Stimulated activated memory B cell treated with anti-CD40 and anti-IgM and Interleukin-4, amounts not matched to agents 10 μg/mL and 1 μg/mL and 100 μg/mL, for 72 hours (primary cell): ENCODE measurements around the gene MSRB1.
A peak's percentile ranks its signal among the peaks of the same experiment; 100 is the strongest.

Experiments used
- ATAC-seq: fragments of 150-1000 bp; cut with Tn5 transposase; 2 replicates; pipeline ENCODE4 v1.10.0; 2021
- H3K27ac Mint-ChIP-seq: one replicate; pipeline ENCODE4 v1.8.0; 2022; ENCODE audit warnings: mild to moderate bottlenecking, mixed read lengths
- H3K27me3 Mint-ChIP-seq: one replicate; pipeline ENCODE4 v1.8.0; 2022; ENCODE audit warnings: mixed read lengths
- H3K36me3 Mint-ChIP-seq: one replicate; pipeline ENCODE4 v1.8.0; 2022; ENCODE audit warnings: mixed read lengths
- H3K4me1 Mint-ChIP-seq: one replicate; pipeline ENCODE4 v1.8.0; 2022; ENCODE audit warnings: mixed read lengths
- H3K4me3 Mint-ChIP-seq: one replicate; pipeline ENCODE4 v1.8.0; 2022; ENCODE audit warnings: mild to moderate bottlenecking, moderate library complexity, mixed read lengths
- H3K9me3 Mint-ChIP-seq: one replicate; pipeline ENCODE4 v1.8.0; 2022; ENCODE audit warnings: mixed read lengths

MSRB1 gene

DNA sequence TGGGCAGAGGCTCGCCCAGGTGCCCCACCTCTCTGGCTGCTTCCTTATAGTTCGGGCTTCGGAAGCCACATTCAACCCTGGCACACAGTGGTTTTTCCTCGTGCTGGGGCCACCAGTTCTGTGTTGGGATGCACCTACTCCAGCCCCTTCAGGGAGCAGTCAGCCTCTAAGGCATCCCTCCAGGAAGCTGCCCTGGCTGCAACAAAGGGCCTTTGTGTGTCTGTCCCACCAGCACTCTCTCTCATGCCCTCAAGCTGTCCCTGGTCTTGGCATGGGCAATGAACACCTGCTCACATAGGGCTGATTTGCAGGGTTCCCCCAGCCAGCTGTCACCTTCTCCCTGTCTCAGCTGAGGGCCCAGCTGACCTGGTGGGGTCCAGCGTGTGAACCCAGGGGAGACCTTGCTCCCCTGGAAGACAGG, 39.0 kb upstream of the MSRB1 start:
- peaks cover 41% of the 10 kb centered on the region for H3K27me3 Mint-ChIP-seq
- peaks cover 30% of the 10 kb centered on the region for H3K36me3 Mint-ChIP-seq
- ATAC-seq, result no peak
- H3K9me3 Mint-ChIP-seq, result no peaks in the 10 kb centered on the region
- H3K4me1 Mint-ChIP-seq, result peaks cover 62% of the 10 kb centered on the region
- no peak overlapping the region for H3K4me3 Mint-ChIP-seq
- no peak overlapping the region for H3K27ac Mint-ChIP-seq

GRCh38 chr16:1981398-1981836, 38.4 kb upstream of the MSRB1 start, which contains the start of gene NOXO1:
TSS of gene NOXO1 (minus strand) at chr16:1981469. CDS start at chr16:1981179, 290 bp downstream.
- Mint-ChIP-seq H3K4me1 (peaks cover 56% of the 10 kb centered on the region), H3K27me3 (peaks cover 42% of the 10 kb centered on the region), H3K27ac (no peak within 1 kb of the TSS), H3K36me3 (peaks cover 30% of the 10 kb centered on the region), H3K9me3 (no peaks in the 10 kb centered on the region), H3K4me3 (no peak within 1 kb of the TSS)
- peak; percentile 25 for ATAC-seq

DNA sequence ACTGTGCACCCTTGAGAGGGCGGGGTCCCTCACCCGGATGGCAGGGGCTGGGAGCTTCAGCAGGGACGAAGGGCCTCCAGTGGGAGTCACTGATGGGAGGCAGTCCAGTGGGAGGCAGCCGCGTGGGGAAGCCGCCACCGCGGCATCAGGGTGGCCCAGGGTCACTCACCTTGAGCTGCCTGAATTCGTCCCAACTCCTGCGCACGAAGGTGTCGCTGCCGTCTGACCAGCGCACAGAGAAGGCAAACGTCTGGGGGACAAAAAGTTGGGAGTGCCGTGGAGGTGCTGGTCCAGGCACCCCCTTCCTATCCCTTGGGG, 37.7 kb upstream of the MSRB1 start:
- Mint-ChIP-seq H3K36me3 (peaks cover 32% of the 10 kb centered on the region), H3K4me3 (no peak overlapping the region), H3K9me3 (no peaks in the 10 kb centered on the region), H3K27ac (no peak overlapping the region), H3K4me1 (peaks cover 50% of the 10 kb centered on the region), H3K27me3 (peaks cover 48% of the 10 kb centered on the region)
- no peak for ATAC-seq

GRCh38 chr16:1980030-1980769, 37.2 kb upstream of the MSRB1 start:
- Mint-ChIP-seq H3K36me3 (peaks cover 36% of the 10 kb centered on the region), H3K4me1 (peaks cover 45% of the 10 kb centered on the region), H3K4me3 (no peak overlapping the region), H3K9me3 (no peaks in the 10 kb centered on the region), H3K27ac (no peak overlapping the region), H3K27me3 (peaks cover 49% of the 10 kb centered on the region)
- no peak for ATAC-seq

- Mint-ChIP-seq H3K27me3 (peaks cover 49% of the 10 kb centered on the region), H3K4me1 (peaks cover 42% of the 10 kb centered on the region), H3K9me3 (no peaks in the 10 kb centered on the region), H3K36me3 (peaks cover 43% of the 10 kb centered on the region), H3K4me3 (no peak overlapping the region), H3K27ac (no peak overlapping the region)
- ATAC-seq, result no peak
Measured at GRCh38 chr16:1979271-1980029, 36.5 kb upstream of the MSRB1 start.

DNA sequence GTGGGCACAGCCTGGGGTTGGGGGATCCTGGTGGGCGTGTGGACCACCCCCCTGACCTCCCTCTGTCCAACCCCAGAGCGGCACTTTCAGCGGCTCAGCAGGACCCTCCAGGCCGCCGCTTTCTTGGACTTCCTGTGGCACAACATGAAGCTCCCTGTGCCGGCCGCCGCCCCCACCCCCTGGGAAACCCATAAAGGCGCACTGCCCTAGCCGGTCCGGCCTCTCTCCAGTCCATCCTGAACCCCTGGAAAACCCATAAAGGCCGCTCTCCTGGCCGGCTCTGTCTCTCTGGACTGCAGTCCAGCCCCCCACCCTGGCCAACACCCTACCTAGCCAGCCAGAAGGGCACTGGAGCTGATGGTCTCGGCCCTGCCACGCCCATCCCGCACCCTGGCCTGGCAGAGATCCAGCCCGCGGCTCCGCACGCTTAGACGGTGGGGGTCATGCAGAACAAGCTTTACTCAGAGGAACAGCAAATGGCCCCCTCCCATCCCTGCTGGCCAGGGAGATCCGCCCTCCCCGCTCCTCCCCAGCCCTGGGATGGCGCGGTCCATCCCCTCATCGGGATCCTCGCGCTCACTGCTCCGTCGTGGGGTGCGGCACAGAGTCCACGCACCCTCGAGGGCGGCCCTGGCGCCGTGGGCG, 35.6 kb upstream of the MSRB1 start:
- Mint-ChIP-seq H3K27ac (no peak overlapping the region), H3K9me3 (no peaks in the 10 kb centered on the region), H3K4me1 (peaks cover 47% of the 10 kb centered on the region), H3K4me3 (no peak overlapping the region), H3K27me3 (peaks cover 49% of the 10 kb centered on the region), H3K36me3 (peaks cover 49% of the 10 kb centered on the region)
- ATAC-seq, result no peak

- Mint-ChIP-seq H3K27ac (no peak overlapping the region), H3K36me3 (peaks cover 56% of the 10 kb centered on the region), H3K4me1 (peaks cover 51% of the 10 kb centered on the region), H3K27me3 (peaks cover 44% of the 10 kb centered on the region), H3K9me3 (no peaks in the 10 kb centered on the region), H3K4me3 (no peak overlapping the region)
- ATAC-seq, result no peak
Measured at GRCh38 chr16:1977875-1978268, 34.9 kb upstream of the MSRB1 start.

GRCh38 chr16:1976951-1977874, 34.2 kb upstream of the MSRB1 start:
- Mint-ChIP-seq H3K9me3 (no peaks in the 10 kb centered on the region), H3K4me3 (no peak overlapping the region), H3K36me3 (peaks cover 56% of the 10 kb centered on the region), H3K27me3 (peaks cover 38% of the 10 kb centered on the region), H3K4me1 (peaks cover 50% of the 10 kb centered on the region), H3K27ac (no peak overlapping the region)
- no peak for ATAC-seq

DNA sequence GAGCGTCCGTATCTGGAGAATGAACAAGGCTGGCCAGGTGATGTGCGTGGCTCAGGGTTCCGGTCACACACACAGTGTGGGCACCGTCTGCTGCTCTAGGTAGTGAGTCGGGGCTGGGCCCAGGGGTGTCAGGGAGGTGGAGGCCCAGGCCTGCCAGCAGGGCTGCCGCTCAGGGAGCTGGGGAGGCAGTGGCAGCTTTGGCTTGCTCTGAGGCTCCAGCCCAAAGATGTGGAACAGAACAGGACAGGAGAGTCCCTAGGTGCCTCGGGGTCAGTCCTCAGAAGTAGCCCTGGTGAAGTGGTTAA, 33.2 kb upstream of the MSRB1 start:
- H3K4me3 Mint-ChIP-seq, result no peak overlapping the region
- peaks cover 27% of the 10 kb centered on the region for H3K27me3 Mint-ChIP-seq
- peaks cover 50% of the 10 kb centered on the region for H3K4me1 Mint-ChIP-seq
- H3K27ac Mint-ChIP-seq, result no peak overlapping the region
- peaks cover 56% of the 10 kb centered on the region for H3K36me3 Mint-ChIP-seq
- H3K9me3 Mint-ChIP-seq, result no peaks in the 10 kb centered on the region
- no peak for ATAC-seq

DNA sequence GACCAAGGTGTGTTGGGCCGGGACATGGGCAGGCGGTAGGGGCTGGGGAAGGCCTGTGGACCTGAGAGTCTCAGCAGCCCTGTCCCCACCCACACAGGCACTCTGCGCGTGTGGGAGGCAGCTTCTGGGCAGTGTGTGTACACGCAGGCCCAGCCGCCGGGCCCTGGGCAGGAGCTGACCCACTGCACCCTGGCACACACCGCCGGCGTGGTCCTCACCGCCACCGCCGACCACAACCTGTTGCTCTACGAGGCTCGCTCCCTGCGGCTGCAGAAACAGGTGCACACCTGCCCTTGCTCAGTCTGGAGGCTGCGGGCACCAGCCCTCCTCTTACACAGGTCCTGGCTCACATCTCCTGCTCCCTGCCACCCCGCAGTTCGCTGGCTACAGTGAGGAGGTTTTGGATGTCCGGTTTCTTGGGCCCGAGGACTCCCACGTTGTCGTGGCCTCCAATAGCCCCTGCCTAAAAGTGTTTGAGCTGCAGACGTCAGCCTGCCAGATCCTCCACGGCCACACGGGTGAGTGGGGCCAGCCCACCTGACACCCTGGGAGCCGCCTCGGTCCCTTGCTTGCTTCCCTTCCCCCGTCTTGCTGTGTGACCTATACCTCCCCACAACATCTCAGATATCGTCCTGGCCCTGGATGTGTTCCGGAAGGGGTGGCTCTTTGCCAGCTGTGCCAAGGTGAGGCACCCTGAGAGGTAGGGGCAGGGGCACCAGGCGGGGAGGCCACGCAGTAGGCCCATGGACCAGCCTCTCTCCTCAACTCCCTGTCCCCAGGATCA, 32.6 kb upstream of the MSRB1 start:
- Mint-ChIP-seq H3K27ac (no peak overlapping the region), H3K4me1 (peaks cover 50% of the 10 kb centered on the region), H3K27me3 (peaks cover 22% of the 10 kb centered on the region), H3K9me3 (no peaks in the 10 kb centered on the region), H3K36me3 (peaks cover 56% of the 10 kb centered on the region), H3K4me3 (no peak overlapping the region)
- no peak for ATAC-seq

- no peaks in the 10 kb centered on the region for H3K9me3 Mint-ChIP-seq
- H3K36me3 Mint-ChIP-seq, result peaks cover 56% of the 10 kb centered on the region
- H3K27me3 Mint-ChIP-seq, result peaks cover 17% of the 10 kb centered on the region
- no peak overlapping the region for H3K27ac Mint-ChIP-seq
- no peak overlapping the region for H3K4me3 Mint-ChIP-seq
- no peak for ATAC-seq
- peaks cover 40% of the 10 kb centered on the region for H3K4me1 Mint-ChIP-seq
Measured at GRCh38 chr16:1974157-1975070, 31.4 kb upstream of the MSRB1 start.

- peaks cover 39% of the 10 kb centered on the region for H3K4me1 Mint-ChIP-seq
- H3K4me3 Mint-ChIP-seq, result peak overlapping the region; percentile 40
- peak overlapping the region; percentile 96 for H3K27ac Mint-ChIP-seq
Measured at GRCh38 chr16:1973461-1974156, 30.6 kb upstream of the MSRB1 start.

GRCh38 chr16:1972490-1972877, 29.5 kb upstream of the MSRB1 start:
- Mint-ChIP-seq H3K27me3 (peaks cover 8% of the 10 kb centered on the region), H3K4me1 (peaks cover 39% of the 10 kb centered on the region), H3K9me3 (no peaks in the 10 kb centered on the region), H3K36me3 (peaks cover 42% of the 10 kb centered on the region), H3K4me3 (peak overlapping the region; percentile 99), H3K27ac (peak overlapping the region; percentile 96)
- ATAC-seq, result no peak

More at GRCh38 chr16:1973461-1974156, 30.6 kb upstream of the MSRB1 start:
- peaks cover 52% of the 10 kb centered on the region for H3K36me3 Mint-ChIP-seq
- ATAC-seq, result no peak
- no peaks in the 10 kb centered on the region for H3K9me3 Mint-ChIP-seq
- H3K27me3 Mint-ChIP-seq, result peaks cover 12% of the 10 kb centered on the region
